Measurements from ENCODE around the gene ZDHHC14. TPM values are rescaled to one million over a fixed set of nuclear protein-coding genes. Genes with fewer than 3 reads are reported as not detected.

Gene ZDHHC14
- total and polyA plus RNA-seq, 3 donors from 2014 or later = 28.5 to 74.9 (median 67.9) TPM

- no peaks in the 10 kb centered on the region for H3K27me3 ChIP-seq
- intact Hi-C loops (cut with DNase I; ENCODE audit: low total_unique reads) = no loop called here
- DNase-seq = no peak
- no peak overlapping the region for H3K27ac ChIP-seq
- 87 to 93% methylated on average over 6 of the region's 6 CpGs for WGBS, 2 donors
- no peaks in the 10 kb centered on the region for H3K36me3 ChIP-seq (ENCODE audit: low read depth, missing control alignments)
- H3K4me3 ChIP-seq = no peak overlapping the region
- TF ChIP-seq POLR2A (IDR thresholded peaks at IDR 0.05) (no peak), CTCF (IDR thresholded peaks at IDR 0.05) (no peak)
- H3K9me3 ChIP-seq = no peaks in the 10 kb centered on the region
- H3K4me1 ChIP-seq = no peaks in the 10 kb centered on the region
Observed at GRCh38 chr6:157551041-157551832, 170.2 kb downstream of the ZDHHC14 start.

- Histone ChIP-seq H3K27ac (no peak overlapping the region), H3K27me3 (no peaks in the 10 kb centered on the region), H3K4me3 (no peak overlapping the region), H3K9me3 (no peaks in the 10 kb centered on the region), H3K36me3 (ENCODE audit: low read depth, missing control alignments) (no peaks in the 10 kb centered on the region), H3K4me1 (no peaks in the 10 kb centered on the region)
- intact Hi-C loops (cut with DNase I; ENCODE audit: low total_unique reads) = no loop called here
- DNase-seq = no peak
- TF ChIP-seq POLR2A (IDR thresholded peaks at IDR 0.05) = no peak
- TF ChIP-seq CTCF (IDR thresholded peaks at IDR 0.05) = no peak
- 81% methylated on average over 9 of the region's 9 CpGs for WGBS, 2 donors
Observed at GRCh38 chr6:157552081-157552747, 171.2 kb downstream of the ZDHHC14 start.

- intact Hi-C loops (cut with DNase I; ENCODE audit: low total_unique reads) = no loop called here
- no peak for DNase-seq
- 83 to 87% methylated on average over 5 of the region's 5 CpGs for WGBS, 2 donors
- TF ChIP-seq CTCF (IDR thresholded peaks at IDR 0.05) (no peak), POLR2A (IDR thresholded peaks at IDR 0.05) (no peak)
- H3K27ac ChIP-seq = no peak overlapping the region
- H3K4me3 ChIP-seq = no peak overlapping the region
- H3K36me3 ChIP-seq (ENCODE audit: low read depth, missing control alignments) = no peaks in the 10 kb centered on the region
- H3K27me3 ChIP-seq = no peaks in the 10 kb centered on the region
- no peaks in the 10 kb centered on the region for H3K4me1 ChIP-seq
- no peaks in the 10 kb centered on the region for H3K9me3 ChIP-seq
Observed at GRCh38 chr6:157552820-157553485, 172.0 kb downstream of the ZDHHC14 start.

- Histone ChIP-seq H3K4me1 (no peaks in the 10 kb centered on the region), H3K27me3 (no peaks in the 10 kb centered on the region), H3K4me3 (no peak overlapping the region), H3K27ac (no peak overlapping the region), H3K36me3 (ENCODE audit: low read depth, missing control alignments) (no peaks in the 10 kb centered on the region), H3K9me3 (no peaks in the 10 kb centered on the region)
- no peak for DNase-seq
- intact Hi-C loops (cut with DNase I; ENCODE audit: low total_unique reads) = no loop called here
- TF ChIP-seq CTCF (IDR thresholded peaks at IDR 0.05) = no peak
- no peak for TF ChIP-seq POLR2A (IDR thresholded peaks at IDR 0.05)
- WGBS, 2 donors = 95 to 100% methylated on average over 2 of the region's 2 CpGs
Observed at GRCh38 chr6:157554747-157555146, 173.8 kb downstream of the ZDHHC14 start.
